Gastroesophageal sphincter (tissue), 3 donors: Measurements from ENCODE around the gene C4orf50.

Experiments used
- CTCF ChIP-seq, 4 experiments: fragments of 200-600 bp in 2 of 4; fragments of 450-650 bp in 2 of 4; sonication (generic) in 1 of 4; IDR thresholded peaks; one replicate each; pipeline ENCODE4 v1.5.1; 2017 to 2019; ENCODE audit warnings: antibody characterized with exemption in 4 of 4, mild to moderate bottlenecking in 2 of 4, moderate library complexity in 2 of 4
- EP300 ChIP-seq: sonication (generic); formaldehyde crosslinking; IDR thresholded peaks from one replicate; pipeline ENCODE4 v1.6.1; 2017; ENCODE audit warnings: antibody characterized with exemption, mild to moderate bottlenecking
- POLR2A ChIP-seq, 2 donors: fragments of 450-650 bp; IDR thresholded peaks; one replicate each; pipeline ENCODE4 v1.6.1; 2017; ENCODE audit warnings: antibody characterized with exemption in 2 of 2, mild to moderate bottlenecking in 2 of 2, moderate library complexity in 1 of 2
- POLR2AphosphoS5 ChIP-seq: sonication (generic); formaldehyde crosslinking; IDR thresholded peaks from one replicate; pipeline ENCODE4 v1.6.1; 2017; ENCODE audit warnings: antibody characterized with exemption

DNA sequence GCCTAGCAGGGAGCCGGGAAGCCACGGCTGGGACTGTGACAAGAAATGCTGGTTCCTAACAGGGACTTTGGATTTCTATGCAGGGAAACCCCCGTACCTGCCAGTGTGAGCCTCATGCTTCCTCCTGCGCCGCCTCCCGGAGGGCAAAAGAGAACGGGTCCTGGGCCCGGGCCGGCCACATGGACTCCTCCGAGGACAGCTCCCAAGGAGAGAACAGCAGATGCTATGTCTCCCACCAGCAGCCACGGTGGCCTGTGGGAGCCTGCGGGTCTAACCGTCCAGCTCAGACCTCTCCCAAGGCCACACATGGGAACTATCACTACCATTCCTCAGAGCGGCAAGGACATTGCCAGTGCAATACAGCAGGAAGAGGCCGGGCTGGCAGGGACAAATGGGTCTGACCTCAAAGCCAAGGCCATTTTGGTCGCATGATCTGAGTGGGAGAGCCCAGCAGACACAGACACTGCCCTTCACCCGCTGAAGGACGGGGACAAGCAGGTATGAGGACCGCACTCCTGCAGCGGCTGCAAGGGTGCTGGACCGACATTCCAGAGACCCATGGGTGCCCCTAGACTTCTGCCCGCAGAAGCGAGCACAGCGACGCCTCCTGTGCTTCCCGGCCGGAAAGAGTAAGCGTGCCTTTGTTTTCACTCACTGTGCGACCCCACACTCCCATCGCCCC lies 4.5 kb upstream of the C4orf50 start:
- TF ChIP-seq POLR2A (IDR thresholded peaks at IDR 0.05) (no peak), CTCF (IDR thresholded peaks at IDR 0.05) (no peak), EP300 (no peak), POLR2AphosphoS5 (no peak)
